ENCODE results near the gene ARL15.

Gene ARL15

DNA sequence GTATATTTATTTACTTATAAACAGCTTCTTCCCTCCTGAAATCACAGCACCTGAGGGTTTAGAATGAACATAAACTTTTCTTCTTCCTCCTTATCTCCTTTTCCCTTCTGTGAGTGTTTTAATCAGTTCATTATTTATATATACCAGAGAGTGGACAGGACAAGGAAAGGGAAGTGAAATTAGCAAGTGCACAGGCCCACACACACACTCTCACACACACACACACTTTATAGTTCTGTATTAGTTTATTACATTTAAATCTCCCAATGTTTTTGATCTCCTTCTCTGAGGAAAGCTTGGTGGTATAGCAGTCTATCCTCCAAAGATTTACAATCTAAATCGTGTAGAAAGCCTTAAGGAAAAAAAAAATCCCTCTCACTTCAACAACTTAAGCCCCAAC lies 396.4 kb downstream of the ARL15 start:
- no peak for DNase-seq (ENCODE audit: low read depth in 2 of 2)
- H3K4me3 ChIP-seq (replicated peaks in 1 of 2; ENCODE audit: low read depth in 2 of 2, low read length in 2 of 2) = no peak overlapping the region
- TF ChIP-seq, protein P1, sequence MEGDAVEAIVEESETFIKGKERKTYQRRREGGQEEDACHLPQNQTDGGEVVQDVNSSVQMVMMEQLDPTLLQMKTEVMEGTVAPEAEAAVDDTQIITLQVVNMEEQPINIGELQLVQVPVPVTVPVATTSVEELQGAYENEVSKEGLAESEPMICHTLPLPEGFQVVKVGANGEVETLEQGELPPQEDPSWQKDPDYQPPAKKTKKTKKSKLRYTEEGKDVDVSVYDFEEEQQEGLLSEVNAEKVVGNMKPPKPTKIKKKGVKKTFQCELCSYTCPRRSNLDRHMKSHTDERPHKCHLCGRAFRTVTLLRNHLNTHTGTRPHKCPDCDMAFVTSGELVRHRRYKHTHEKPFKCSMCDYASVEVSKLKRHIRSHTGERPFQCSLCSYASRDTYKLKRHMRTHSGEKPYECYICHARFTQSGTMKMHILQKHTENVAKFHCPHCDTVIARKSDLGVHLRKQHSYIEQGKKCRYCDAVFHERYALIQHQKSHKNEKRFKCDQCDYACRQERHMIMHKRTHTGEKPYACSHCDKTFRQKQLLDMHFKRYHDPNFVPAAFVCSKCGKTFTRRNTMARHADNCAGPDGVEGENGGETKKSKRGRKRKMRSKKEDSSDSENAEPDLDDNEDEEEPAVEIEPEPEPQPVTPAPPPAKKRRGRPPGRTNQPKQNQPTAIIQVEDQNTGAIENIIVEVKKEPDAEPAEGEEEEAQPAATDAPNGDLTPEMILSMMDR (IDR thresholded peaks at IDR 0.05; ENCODE audit: low read depth, low read length) = no peak

DNA sequence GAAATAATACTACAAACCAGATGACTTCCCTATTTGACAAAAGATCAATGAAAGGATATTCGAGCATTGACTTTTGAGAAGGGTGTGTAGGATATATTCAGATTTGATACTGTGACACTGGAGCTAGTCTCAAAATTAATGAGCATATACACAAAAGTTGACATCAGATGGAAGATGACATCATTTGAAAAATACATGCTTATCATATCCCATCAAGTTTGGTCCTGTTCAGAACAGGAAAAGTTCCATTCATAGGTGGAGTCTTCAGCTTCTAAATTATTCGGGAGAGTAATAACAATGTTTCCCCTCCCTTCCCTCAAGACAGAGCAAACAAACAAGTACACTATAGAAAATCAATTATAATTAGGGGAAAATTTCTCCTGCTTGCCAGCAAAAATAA lies 401.6 kb downstream of the ARL15 start:
- TF ChIP-seq, protein P1 (IDR thresholded peaks at IDR 0.05; ENCODE audit: low read depth, low read length) = no peak
- DNase-seq (ENCODE audit: low read depth in 2 of 2) = no peak
- H3K4me3 ChIP-seq (replicated peaks in 1 of 2; ENCODE audit: low read depth in 2 of 2, low read length in 2 of 2) = no peak overlapping the region

GRCh38 chr5:53907827-53908226 lies 402.5 kb downstream of the ARL15 start:
- TF ChIP-seq, protein P1 (IDR thresholded peaks at IDR 0.05; ENCODE audit: low read depth, low read length) = no peak
- no peak for DNase-seq (ENCODE audit: low read depth in 2 of 2)
- H3K4me3 ChIP-seq (replicated peaks in 1 of 2; ENCODE audit: low read depth in 2 of 2, low read length in 2 of 2) = no peak overlapping the region

DNA sequence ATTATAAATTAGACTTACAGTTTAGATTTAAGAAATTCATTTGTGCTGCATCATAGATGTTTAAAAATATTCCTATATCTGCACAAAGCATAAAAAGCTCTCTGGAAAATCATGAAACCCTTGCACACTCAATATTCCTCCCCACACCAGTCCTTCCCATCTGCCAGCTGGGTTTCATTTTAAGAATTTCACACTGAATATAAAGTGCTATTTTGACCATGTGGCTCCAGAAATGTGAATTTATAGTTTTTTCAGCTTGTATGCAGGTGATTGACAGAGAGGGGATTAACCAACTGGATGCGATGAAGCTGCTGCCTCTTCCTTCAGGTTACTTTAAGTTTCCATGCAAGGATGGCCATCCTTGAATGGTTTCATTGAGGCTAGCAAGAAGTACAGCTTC lies 403.6 kb downstream of the ARL15 start:
- H3K4me3 ChIP-seq (replicated peaks in 1 of 2; ENCODE audit: low read depth in 2 of 2, low read length in 2 of 2) = no peak overlapping the region
- DNase-seq (ENCODE audit: low read depth in 2 of 2) = no peak
- TF ChIP-seq, protein P1 (IDR thresholded peaks at IDR 0.05; ENCODE audit: low read depth, low read length) = no peak

- no peak overlapping the region for H3K4me3 ChIP-seq (replicated peaks in 1 of 2; ENCODE audit: low read depth in 2 of 2, low read length in 2 of 2)
- TF ChIP-seq, protein P1 (IDR thresholded peaks at IDR 0.05; ENCODE audit: low read depth, low read length) = no peak
- no peak for DNase-seq (ENCODE audit: low read depth in 2 of 2)
Measured at GRCh38 chr5:53902296-53902907, 408.0 kb downstream of the ARL15 start.

DNA sequence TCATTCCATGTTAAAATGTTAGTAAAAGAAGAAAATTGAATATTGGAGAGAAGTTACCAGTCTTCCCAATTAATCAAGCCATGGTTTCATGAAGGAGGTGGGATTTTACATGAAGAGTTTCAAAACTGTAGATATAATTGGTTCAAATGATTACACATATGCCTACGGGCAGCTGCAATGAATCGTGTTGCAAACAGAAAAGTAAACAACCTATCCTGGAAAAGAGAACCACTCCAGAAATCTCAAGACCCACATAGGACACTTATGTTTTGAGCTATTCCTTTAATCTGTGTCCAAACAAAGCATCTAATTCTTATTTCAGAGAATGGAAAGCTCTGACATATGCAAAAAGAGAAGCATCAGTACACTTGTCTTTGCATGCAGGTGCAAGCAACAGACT lies 409.7 kb downstream of the ARL15 start:
- TF ChIP-seq, protein P1 (IDR thresholded peaks at IDR 0.05; ENCODE audit: low read depth, low read length) = no peak
- no peak for DNase-seq (ENCODE audit: low read depth in 2 of 2)
- no peak overlapping the region for H3K4me3 ChIP-seq (replicated peaks in 1 of 2; ENCODE audit: low read depth in 2 of 2, low read length in 2 of 2)

- no peak overlapping the region for H3K4me3 ChIP-seq (replicated peaks in 1 of 2; ENCODE audit: low read depth in 2 of 2, low read length in 2 of 2)
- DNase-seq (ENCODE audit: low read depth in 2 of 2) = no peak
- TF ChIP-seq, protein P1 (IDR thresholded peaks at IDR 0.05; ENCODE audit: low read depth, low read length) = no peak
Measured at GRCh38 chr5:53895091-53895683, 415.2 kb downstream of the ARL15 start.

Measured in cardiac fibroblast (primary cell).